Tongue (tissue), 2 donors: ENCODE data around the gene ELP1. TPM values are rescaled to one million over a fixed set of nuclear protein-coding genes. Genes with fewer than 3 reads are reported as not detected.

Source experiments
- small RNA-seq: library from RNA; depleted of rRNA; stranded (forward); fragments of <200 nt; gene quantifications from one replicate; pipeline ENCODE3, GENCODE V24; 2014; ENCODE audit warnings: low replicate concordance
- total RNA-seq: library from RNA; depleted of rRNA; stranded (reverse); fragments of >200 nt; gene quantifications from one replicate; pipeline ENCODE4 v1.2.3, GENCODE V29; 2014

ELP1 gene
- total RNA-seq, 1 donor from 2014 or later: 52.1 TPM

Small RNAs within 50 kb of the gene (small RNA-seq; reads per million reads assigned to genes)
- not detected for gene AL359692.1

Other genes starting within 250 kb of the ELP1 start
- not detected for gene ACTL7B, start 78.1 kb downstream of the ELP1 start, total RNA-seq
- gene ACTL7A, start 71.9 kb downstream of the ELP1 start, total RNA-seq: not detected
- 9.0 TPM for gene ABITRAM, start 276 bp upstream of the ELP1 start, total RNA-seq
- 51.2 TPM for gene CTNNAL1, start 79.4 kb upstream of the ELP1 start, total RNA-seq
- 79.0 TPM for gene TMEM245, start 185.8 kb upstream of the ELP1 start, total RNA-seq
- gene FRRS1L, start 233.1 kb upstream of the ELP1 start, total RNA-seq: 4.7 TPM